ENCODE results near the gene RASGEF1B. TPM values are rescaled to one million over a fixed set of nuclear protein-coding genes. Genes with fewer than 3 reads are reported as not detected.

RASGEF1B gene
- total and polyA plus RNA-seq, 4 donors: 8.9 to 57.4 (median 32.1) TPM

GRCh38 chr4:81397635-81398034 is 74.1 kb downstream of the RASGEF1B start:
- no peak for TF ChIP-seq RXRA (IDR thresholded peaks at IDR 0.05)
- no peak for TF ChIP-seq RAD21 (IDR thresholded peaks at IDR 0.05)
- no peak for TF ChIP-seq FOXA2 (IDR thresholded peaks at IDR 0.05)
- no peak for TF ChIP-seq REST (IDR thresholded peaks at IDR 0.05)
- no peak for TF ChIP-seq HNF4G (IDR thresholded peaks at IDR 0.05)
- no peak for TF ChIP-seq ZBTB33 (IDR thresholded peaks at IDR 0.05)
- TF ChIP-seq HNF4A (conservative IDR thresholded peaks at IDR 0.05): no peak
- no peak for TF ChIP-seq GABPA (IDR thresholded peaks at IDR 0.05 in 1 of 2, conservative IDR thresholded peaks at IDR 0.05 in 1 of 2)
- no peak for TF ChIP-seq EGR1 (IDR thresholded peaks at IDR 0.05; ENCODE audit: low read depth in 2 of 2)
- TF ChIP-seq CTCF (IDR thresholded peaks at IDR 0.05; ENCODE audit: low read depth, low read length, missing input control): no peak
- TF ChIP-seq NR2F2 (IDR thresholded peaks at IDR 0.05): no peak
- Histone ChIP-seq H3K27me3 (ENCODE audit: control insufficient read depth in 4 of 4, insufficient read depth in 4 of 4, low read length in 3 of 4) (no peaks in the 10 kb centered on the region), H3K4me3 (ENCODE audit: low read depth in 1 of 3, low read length in 3 of 3) (no peak overlapping the region), H3K9me3 (ENCODE audit: control insufficient read depth in 4 of 4, low read length in 3 of 4) (no peaks in the 10 kb centered on the region), H3K27ac (ENCODE audit: low read depth in 1 of 2, low read length in 2 of 2) (no peak overlapping the region), H3K36me3 (ENCODE audit: control insufficient read depth in 4 of 4, insufficient read depth in 3 of 4, low read depth in 1 of 4, low read length in 3 of 4) (no peaks in the 10 kb centered on the region), H3K4me1 (ENCODE audit: control insufficient read depth in 4 of 4, insufficient read depth in 4 of 4, low read length in 3 of 4) (no peaks in the 10 kb centered on the region), H3K9ac (ENCODE audit: low read depth in 1 of 2, low read length in 2 of 2) (no peak overlapping the region)
- 76% methylated on average over 3 of the region's 3 CpGs for WGBS
- no peak for DNase-seq (ENCODE audit: low spot score)

GRCh38 chr4:81395239-81395638 is 76.5 kb downstream of the RASGEF1B start:
- H3K9ac ChIP-seq (ENCODE audit: low read depth in 1 of 2, low read length in 2 of 2): no peak overlapping the region
- H3K27ac ChIP-seq (ENCODE audit: low read depth in 1 of 2, low read length in 2 of 2): no peak overlapping the region
- no peaks in the 10 kb centered on the region for H3K4me1 ChIP-seq (ENCODE audit: control insufficient read depth in 4 of 4, insufficient read depth in 4 of 4, low read length in 3 of 4)
- no peaks in the 10 kb centered on the region for H3K36me3 ChIP-seq (ENCODE audit: control insufficient read depth in 4 of 4, insufficient read depth in 3 of 4, low read depth in 1 of 4, low read length in 3 of 4)
- H3K27me3 ChIP-seq (ENCODE audit: control insufficient read depth in 4 of 4, insufficient read depth in 4 of 4, low read length in 3 of 4): no peaks in the 10 kb centered on the region
- TF ChIP-seq JUND (IDR thresholded peaks at IDR 0.05) (no peak), SP1 (IDR thresholded peaks at IDR 0.05) (no peak), YY1 (IDR thresholded peaks at IDR 0.05) (no peak), REST (IDR thresholded peaks at IDR 0.05) (no peak), TAF1 (conservative IDR thresholded peaks at IDR 0.05) (no peak), FOXA1 (IDR thresholded peaks at IDR 0.05) (no peak), CTCF (IDR thresholded peaks at IDR 0.05; ENCODE audit: low read depth, low read length, missing input control) (no peak), MAX (IDR thresholded peaks at IDR 0.05) (no peak), RXRA (IDR thresholded peaks at IDR 0.05) (no peak), RAD21 (IDR thresholded peaks at IDR 0.05) (no peak), HNF4G (IDR thresholded peaks at IDR 0.05) (no peak)
- no peaks in the 10 kb centered on the region for H3K9me3 ChIP-seq (ENCODE audit: control insufficient read depth in 4 of 4, low read length in 3 of 4)
- no peak overlapping the region for H3K4me3 ChIP-seq (ENCODE audit: low read depth in 1 of 3, low read length in 3 of 3)
- WGBS: 96% methylated on average over 3 of the region's 3 CpGs
- no peak for DNase-seq (ENCODE audit: low spot score)

Data from liver (tissue), 9 donors.